HG02588 (cell line): ENCODE results near the gene VGLL4.

Source experiments
- ATAC-seq: cut with Tn5 transposase; IDR thresholded peaks from one replicate; pipeline ENCODE4 v1.9.1; 2021; ENCODE audit warnings: mild to moderate bottlenecking, moderate library complexity; ENCODE audit not compliant: unreplicated experiment

Gene VGLL4

GRCh38 chr3:11554666-11555065 lies 89.0 kb downstream of the VGLL4 start:
- ATAC-seq = no peak

- ATAC-seq = no peak
These were observed 89.5 kb downstream of the VGLL4 start for GRCh38 chr3:11554236-11554610.

GRCh38 chr3:11553436-11554235 lies 90.1 kb downstream of the VGLL4 start:
- ATAC-seq = no peak

GRCh38 chr3:11552289-11553264 lies 91.1 kb downstream of the VGLL4 start:
- no peak for ATAC-seq

GRCh38 chr3:11551036-11551435 lies 92.7 kb downstream of the VGLL4 start:
- ATAC-seq = no peak

- ATAC-seq = no peak
These were observed 94.1 kb downstream of the VGLL4 start for GRCh38 chr3:11549580-11550140.

GRCh38 chr3:11548721-11549131 lies 95.0 kb downstream of the VGLL4 start:
- ATAC-seq = no peak

- no peak for ATAC-seq
These were observed 96.2 kb downstream of the VGLL4 start for GRCh38 chr3:11547498-11547897.

- no peak for ATAC-seq
These were observed 96.9 kb downstream of the VGLL4 start for GRCh38 chr3:11546657-11547302.

- ATAC-seq = no peak
These were observed 98.4 kb downstream of the VGLL4 start for GRCh38 chr3:11545186-11545851.

GRCh38 chr3:11544412-11545181 lies 99.1 kb downstream of the VGLL4 start:
- no peak for ATAC-seq

GRCh38 chr3:11543948-11544387 lies 99.7 kb downstream of the VGLL4 start:
- no peak for ATAC-seq

- no peak for ATAC-seq
These were observed 100.4 kb downstream of the VGLL4 start for GRCh38 chr3:11543141-11543947.

GRCh38 chr3:11542551-11542950 lies 101.2 kb downstream of the VGLL4 start:
- ATAC-seq = no peak

GRCh38 chr3:11541321-11542303 lies 102.1 kb downstream of the VGLL4 start:
- ATAC-seq = no peak

GRCh38 chr3:11539677-11540076 lies 104.0 kb downstream of the VGLL4 start:
- no peak for ATAC-seq

- ATAC-seq = no peak
These were observed 104.5 kb downstream of the VGLL4 start for GRCh38 chr3:11539218-11539617.

GRCh38 chr3:11538581-11538980 lies 105.1 kb downstream of the VGLL4 start:
- no peak for ATAC-seq
